ENCODE measurements around the gene THSD4.

THSD4 gene

GRCh38 chr15:71272932-71273331 is 157.7 kb downstream of the THSD4 start:
- DNase-seq: no peak

- no peak for DNase-seq
Observed at GRCh38 chr15:71273731-71274447, 158.6 kb downstream of the THSD4 start.

DNA sequence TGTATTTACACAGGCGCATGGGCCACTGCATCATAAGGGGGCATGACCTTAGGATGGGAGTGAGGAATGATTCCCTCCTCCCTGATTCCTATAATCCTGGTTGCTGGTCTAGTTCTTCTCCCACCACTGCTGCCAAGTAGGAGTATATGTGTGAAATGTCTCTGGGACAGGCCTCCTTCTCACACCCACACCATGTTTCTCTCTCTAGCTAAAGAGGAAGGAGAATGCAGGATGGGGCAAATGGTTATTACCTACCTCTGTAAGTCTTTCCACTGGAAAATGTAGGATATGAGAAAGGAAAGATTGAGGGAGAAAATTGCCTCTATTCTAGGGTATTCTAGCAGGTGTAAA is 159.2 kb downstream of the THSD4 start:
- DNase-seq: no peak

DNA sequence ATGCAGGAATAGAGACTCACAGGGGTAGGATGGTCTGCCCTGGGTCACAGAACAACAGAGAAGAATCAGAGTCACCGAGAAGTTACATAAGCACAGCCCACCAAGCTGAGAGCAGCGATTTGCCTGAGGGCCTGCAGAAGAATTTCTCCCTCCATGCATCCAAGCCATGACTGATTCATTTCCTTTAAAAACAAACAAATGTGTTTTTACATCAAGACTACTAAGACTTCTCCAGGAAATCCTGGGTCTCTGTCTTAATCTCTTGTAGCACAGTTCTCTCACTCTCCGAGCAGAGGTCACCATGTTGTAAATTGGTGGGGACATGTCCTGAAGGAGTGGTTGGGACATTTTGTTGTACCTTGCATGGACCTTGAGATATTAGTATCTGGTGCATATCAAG is 159.8 kb downstream of the THSD4 start:
- DNase-seq: no peak

GRCh38 chr15:71275566-71276335 is 160.5 kb downstream of the THSD4 start:
- DNase-seq: no peak

DNA sequence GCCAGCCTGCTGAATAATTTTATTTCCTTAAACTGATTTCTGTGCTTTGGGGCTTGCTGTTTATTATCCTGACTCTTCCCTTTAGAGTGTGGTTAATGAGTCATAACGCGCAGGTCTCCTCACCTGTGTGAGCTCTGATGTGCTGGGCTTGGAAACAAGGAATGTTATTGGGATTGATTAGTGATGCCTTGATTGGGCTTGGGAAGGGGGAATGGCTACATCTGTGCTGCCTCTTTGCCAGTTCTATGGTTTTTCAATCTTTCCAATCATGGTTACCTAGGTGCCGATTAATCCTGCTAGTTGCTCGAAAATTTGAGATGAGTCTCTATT is 161.0 kb downstream of the THSD4 start:
- DNase-seq: no peak

- DNase-seq: no peak
Observed at GRCh38 chr15:71278989-71279756, 163.9 kb downstream of the THSD4 start.

DNA sequence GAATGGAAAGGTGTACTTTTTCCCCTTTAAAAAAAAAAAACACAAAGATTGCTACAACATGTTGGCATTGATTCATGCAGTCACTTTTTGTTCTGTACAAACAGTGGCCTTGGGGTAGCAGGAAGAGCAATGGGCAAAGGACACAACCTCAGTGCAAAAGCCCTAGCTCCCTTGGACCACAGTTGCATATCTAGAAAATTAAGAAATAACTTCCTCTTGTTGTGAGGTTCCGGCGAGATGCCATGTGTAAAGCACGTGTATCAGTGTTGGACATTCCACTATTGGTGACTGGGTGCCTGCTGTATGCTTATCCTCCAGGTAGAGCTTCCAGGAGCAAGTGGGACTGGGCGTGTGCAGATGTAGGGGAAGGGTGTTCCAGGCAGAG is 164.5 kb downstream of the THSD4 start:
- DNase-seq: no peak

DNA sequence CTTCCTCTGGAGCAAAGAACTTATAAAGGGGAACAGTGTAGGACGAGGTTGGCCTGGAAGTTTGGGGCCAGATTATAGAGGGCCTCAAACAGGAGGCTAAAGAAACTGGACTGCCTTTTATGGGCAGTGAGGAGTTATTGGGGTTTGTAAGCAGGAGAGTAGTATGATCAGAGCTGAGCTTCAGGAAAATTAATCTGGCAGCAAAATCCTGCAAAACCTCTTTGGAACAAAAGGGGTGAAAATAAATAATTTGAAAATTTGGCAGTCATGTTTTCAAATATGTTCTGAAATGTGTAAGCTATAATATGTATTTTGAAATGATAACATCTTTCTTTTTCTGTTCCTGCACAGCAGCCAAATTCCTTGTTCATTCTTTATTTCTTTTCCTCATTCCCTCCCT is 164.9 kb downstream of the THSD4 start:
- no peak for DNase-seq

DNA sequence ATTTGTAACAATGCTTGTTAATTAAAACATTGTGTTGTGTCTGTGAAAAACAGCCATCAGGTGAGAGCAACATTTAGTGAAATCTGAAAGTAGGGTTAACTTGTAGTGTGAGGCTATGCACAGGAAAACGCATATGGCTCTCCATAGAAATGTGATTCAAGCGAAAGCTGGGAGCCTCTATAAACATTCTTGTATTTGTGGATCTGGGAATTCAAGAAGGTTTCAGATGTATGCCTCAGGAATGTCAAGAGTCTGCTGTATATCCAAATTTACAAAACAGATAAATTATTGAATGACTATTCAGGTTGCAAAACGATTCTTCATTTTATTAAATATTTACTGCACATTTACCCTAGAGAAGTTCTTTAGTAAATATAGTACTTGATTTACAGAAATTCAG is 166.0 kb downstream of the THSD4 start:
- no peak for DNase-seq

DNA sequence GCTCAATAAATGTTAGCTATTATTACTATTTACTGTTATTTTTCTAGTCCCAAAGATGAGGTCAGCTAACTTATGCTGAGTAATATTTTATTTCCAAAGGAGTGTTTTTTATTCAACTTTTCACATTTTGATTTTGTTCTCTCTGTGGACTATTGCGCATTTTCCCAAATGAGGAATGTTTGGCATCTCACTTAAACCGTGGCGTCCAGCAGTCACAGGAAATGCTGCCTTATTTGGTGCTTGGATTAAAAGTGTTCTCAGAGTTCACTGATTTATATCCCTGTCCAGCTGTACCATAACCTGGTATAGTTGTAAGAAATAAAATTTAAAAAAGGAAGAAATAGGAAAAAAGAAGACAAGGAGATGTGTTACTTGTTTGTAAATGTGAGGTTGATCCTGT is 166.8 kb downstream of the THSD4 start:
- DNase-seq: no peak

- no peak for DNase-seq
Observed at GRCh38 chr15:71288348-71288955, 173.2 kb downstream of the THSD4 start.

DNA sequence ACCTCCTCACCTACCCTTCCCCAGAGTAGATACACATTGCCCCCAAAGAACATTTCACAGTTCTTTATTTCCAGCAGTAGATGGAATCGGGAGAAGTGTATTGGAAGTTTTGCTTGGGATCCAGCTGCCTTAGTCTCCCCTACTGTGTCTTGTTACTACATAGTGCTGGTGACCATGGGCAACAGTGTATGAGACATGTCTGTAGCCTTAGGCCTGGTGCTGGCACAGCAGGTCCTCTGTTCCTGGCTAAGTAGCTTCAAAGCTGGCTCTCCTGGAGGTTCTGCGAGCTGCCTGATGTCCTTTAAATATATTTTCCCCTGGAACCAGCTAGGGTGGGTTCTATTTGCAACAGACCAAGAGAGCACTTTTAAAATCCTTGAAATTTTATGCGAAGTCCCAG is 174.7 kb downstream of the THSD4 start:
- no peak for DNase-seq

GRCh38 chr15:71290881-71291635 is 175.8 kb downstream of the THSD4 start:
- DNase-seq: no peak

DNA sequence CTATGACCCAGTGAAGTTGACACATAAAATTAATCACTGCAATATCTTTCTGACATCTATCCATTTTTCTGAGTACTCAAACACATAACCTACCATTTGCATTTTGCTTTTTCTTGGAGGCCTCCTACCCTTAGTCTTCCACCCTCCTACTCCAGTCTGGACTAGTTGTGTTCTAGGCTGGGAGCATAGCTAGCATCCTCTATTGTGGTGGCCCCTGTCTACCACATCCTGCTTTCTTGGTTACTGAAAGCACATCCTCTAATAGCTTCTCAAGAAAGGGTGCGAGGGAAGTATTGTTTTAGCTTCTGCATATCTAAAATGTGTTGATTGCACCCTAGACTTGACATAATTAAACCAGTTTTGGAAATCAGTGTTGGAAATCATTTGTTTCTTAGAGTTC is 176.5 kb downstream of the THSD4 start:
- DNase-seq: no peak

GRCh38 chr15:71293723-71294122 is 178.5 kb downstream of the THSD4 start:
- DNase-seq: no peak

DNA sequence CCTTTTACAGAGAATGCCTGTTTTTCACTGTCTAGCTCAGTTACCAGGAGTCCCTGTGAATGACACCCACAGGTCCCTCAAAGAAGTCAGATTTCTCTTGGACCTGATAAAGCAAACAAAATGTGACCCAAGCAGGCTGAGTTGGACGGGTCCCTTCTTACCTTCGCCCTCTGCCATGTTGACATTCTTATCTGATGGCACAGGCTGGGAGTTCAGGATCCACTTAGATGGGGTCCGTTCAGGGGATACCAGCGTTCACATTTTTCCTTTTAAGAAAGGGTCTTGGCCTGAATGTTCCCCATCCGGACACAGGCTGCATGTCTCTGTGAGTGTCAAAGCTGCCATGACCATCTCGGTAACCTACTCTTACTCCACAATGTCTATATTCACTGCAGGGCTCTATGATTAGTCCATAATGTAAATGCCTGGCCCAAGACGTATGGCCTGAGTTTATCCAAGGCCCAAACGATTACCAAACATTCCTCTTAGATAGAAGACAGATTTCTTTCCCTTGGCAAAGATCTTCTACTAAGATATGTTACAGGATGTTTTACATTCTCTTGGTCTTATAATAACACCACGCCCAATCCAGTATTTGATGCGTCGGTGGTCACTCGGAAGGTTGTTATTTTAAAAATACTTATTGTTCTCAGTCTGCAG is 179.1 kb downstream of the THSD4 start:
- DNase-seq: no peak

GRCh38 chr15:71294911-71295602 is 179.8 kb downstream of the THSD4 start:
- no peak for DNase-seq

- DNase-seq: no peak
Observed at GRCh38 chr15:71295603-71296314, 180.5 kb downstream of the THSD4 start.

GRCh38 chr15:71296315-71296679 is 181.0 kb downstream of the THSD4 start:
- DNase-seq: no peak

GRCh38 chr15:71301958-71302621 is 186.8 kb downstream of the THSD4 start:
- DNase-seq: no peak
